ENCODE data around the gene SLC38A1.

DNA sequence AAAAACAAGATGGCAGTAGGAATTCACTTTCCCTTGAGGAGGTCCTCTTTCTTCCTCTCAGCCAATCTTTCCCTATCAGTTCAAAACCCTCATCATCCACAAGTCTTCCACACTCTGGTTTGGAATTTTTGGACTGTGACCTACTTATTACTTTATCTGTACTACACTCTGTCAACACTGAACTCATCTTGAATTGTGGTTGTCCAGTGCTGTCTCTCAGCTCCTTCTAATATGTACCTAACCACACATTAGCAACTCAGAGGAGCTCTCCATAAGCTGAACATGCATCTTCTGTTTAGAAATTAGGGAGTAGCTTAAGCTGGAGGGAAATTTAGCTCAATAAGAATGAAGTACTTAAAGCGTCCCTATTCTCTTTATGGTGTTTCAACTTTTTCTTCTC is 34.8 kb downstream of the SLC38A1 start:
- TF ChIP-seq EZH2phosphoT487 (IDR thresholded peaks at IDR 0.05; ENCODE audit: borderline replicate concordance, low read depth, low read length) = no peak
- TF ChIP-seq, protein P1, sequence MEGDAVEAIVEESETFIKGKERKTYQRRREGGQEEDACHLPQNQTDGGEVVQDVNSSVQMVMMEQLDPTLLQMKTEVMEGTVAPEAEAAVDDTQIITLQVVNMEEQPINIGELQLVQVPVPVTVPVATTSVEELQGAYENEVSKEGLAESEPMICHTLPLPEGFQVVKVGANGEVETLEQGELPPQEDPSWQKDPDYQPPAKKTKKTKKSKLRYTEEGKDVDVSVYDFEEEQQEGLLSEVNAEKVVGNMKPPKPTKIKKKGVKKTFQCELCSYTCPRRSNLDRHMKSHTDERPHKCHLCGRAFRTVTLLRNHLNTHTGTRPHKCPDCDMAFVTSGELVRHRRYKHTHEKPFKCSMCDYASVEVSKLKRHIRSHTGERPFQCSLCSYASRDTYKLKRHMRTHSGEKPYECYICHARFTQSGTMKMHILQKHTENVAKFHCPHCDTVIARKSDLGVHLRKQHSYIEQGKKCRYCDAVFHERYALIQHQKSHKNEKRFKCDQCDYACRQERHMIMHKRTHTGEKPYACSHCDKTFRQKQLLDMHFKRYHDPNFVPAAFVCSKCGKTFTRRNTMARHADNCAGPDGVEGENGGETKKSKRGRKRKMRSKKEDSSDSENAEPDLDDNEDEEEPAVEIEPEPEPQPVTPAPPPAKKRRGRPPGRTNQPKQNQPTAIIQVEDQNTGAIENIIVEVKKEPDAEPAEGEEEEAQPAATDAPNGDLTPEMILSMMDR (conservative IDR thresholded peaks at IDR 0.05; ENCODE audit: low read length) = no peak

Measured in OCI-LY7 (cell line).